PC-9 (cell line): ENCODE data around the gene SEMA6A.

Experiments
- EZH2 ChIP-seq: fragments of 200-600 bp; sonication (generic); IDR thresholded peaks from 2 replicates; pipeline ENCODE4 v1.8.0; 2017; ENCODE audit warnings: antibody characterized with exemption, low read depth
- TF ChIP-seq, protein P1 (sequence below): fragments of 200-600 bp; sonication (generic); conservative IDR thresholded peaks from 2 replicates; pipeline ENCODE4 v1.6.1; 2017; ENCODE audit warnings: mixed run types, antibody characterized with exemption, mild to moderate bottlenecking, moderate library complexity

GRCh38 chr5:116487045-116487444, 87.6 kb downstream of the SEMA6A start:
- TF ChIP-seq, protein P1, sequence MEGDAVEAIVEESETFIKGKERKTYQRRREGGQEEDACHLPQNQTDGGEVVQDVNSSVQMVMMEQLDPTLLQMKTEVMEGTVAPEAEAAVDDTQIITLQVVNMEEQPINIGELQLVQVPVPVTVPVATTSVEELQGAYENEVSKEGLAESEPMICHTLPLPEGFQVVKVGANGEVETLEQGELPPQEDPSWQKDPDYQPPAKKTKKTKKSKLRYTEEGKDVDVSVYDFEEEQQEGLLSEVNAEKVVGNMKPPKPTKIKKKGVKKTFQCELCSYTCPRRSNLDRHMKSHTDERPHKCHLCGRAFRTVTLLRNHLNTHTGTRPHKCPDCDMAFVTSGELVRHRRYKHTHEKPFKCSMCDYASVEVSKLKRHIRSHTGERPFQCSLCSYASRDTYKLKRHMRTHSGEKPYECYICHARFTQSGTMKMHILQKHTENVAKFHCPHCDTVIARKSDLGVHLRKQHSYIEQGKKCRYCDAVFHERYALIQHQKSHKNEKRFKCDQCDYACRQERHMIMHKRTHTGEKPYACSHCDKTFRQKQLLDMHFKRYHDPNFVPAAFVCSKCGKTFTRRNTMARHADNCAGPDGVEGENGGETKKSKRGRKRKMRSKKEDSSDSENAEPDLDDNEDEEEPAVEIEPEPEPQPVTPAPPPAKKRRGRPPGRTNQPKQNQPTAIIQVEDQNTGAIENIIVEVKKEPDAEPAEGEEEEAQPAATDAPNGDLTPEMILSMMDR: no peak
- no peak for TF ChIP-seq EZH2
